Measurements from ENCODE around the gene TLCD5.

Gene TLCD5

DNA sequence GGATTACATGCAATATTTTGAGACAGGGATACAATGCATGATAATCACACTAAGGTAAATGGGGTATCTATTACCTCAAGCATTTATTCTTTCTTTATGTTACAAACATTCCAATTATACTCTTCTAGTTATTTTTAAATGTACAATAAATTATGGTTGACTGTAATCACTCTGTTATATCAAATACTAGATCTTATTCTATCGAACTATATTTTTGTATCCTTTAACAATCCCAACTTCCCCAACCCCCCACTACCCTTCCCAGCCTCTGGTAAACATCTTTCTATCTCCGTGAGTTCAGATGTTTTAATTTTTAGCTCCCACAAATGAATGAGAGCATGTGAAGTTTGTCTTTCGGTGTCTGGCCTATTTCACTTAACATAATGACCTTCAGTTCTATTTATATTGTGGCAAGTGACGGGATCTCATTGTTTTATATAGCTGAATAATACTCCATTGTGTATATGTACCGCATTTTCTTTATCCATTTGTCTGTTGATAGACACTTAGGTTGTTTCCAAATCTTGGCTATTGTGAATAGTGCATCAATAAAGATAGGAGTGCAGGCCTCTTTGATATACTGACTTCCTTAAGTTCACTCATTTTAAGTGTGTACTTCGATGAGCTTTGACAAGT is 51.6 kb downstream of the TLCD5 start:
- H3K4me3 ChIP-seq (ENCODE audit: low read depth, low read length): no peak overlapping the region

DNA sequence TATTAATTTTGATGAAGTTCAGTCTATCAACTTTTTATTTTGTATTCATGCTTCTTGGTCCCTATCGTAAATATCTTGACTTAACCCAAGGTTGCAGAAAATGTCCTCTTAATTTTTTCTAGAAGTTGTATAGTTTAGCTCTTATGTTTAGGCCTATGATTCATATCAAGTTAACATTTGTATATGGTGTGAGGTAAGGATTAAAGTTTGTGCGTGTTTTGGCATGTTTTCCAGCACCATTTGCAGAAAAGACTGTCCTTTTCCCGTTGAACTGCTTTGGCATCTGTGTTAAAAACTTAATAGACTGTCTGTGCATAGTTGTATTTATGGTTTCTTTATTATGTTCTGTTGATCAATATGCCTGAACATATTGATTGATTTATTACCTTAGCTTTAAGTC is 53.4 kb downstream of the TLCD5 start:
- no peak overlapping the region for H3K4me3 ChIP-seq (ENCODE audit: low read depth, low read length)

DNA sequence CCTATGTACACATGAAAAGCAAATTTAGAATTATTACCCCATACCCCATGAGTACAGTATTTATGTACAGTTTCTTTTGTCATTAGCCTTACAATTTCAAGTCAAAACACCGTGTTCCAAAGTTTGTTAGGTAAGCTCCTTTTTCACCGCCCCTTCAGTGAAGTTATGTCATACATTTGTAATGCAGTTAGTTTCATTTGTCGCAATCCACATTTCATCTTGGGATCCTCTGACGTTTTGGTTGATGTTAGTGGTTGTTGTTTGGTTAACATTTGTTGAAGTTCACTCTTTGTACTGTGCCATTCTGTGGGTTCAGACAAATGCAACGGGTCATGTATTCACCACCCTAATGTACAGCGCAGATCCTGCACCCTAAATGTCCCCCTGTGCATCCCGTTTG is 56.3 kb downstream of the TLCD5 start:
- no peak overlapping the region for H3K4me3 ChIP-seq (ENCODE audit: low read depth, low read length)
